HL-60 (cell line): Measurements from ENCODE around the gene CDH2.

ENCODE experiments used
- DNase-seq, 2 experiments: peaks; one replicate each; pipeline ENCODE4 v3.0.0-alpha.2; 2010 to 2020; ENCODE audit warnings: low read depth in 1 of 2, low spot score in 1 of 2
- H3K27ac ChIP-seq: fragments of 250-450 bp; sonication (Bioruptor Pico); replicated peaks from 2 replicates; pipeline ENCODE4 v1.5.1; 2020; ENCODE audit warnings: mild to moderate bottlenecking, moderate library complexity
- H3K27me3 ChIP-seq: fragments of 250-450 bp; sonication (Bioruptor Pico); 2 replicates; pipeline ENCODE4 v1.5.1; 2021; ENCODE audit warnings: mild to moderate bottlenecking, moderate library complexity; ENCODE audit not compliant: insufficient read depth, poor library complexity, severe bottlenecking
- H3K4me3 ChIP-seq: replicated peaks from 2 replicates; pipeline ENCODE4 v1.5.1; 2011; ENCODE audit warnings: mild to moderate bottlenecking, control low read depth, low read length; ENCODE audit not compliant: insufficient read depth
- CTCF ChIP-seq: IDR thresholded peaks from one replicate; pipeline ENCODE4 v1.5.1; 2011; ENCODE audit warnings: low read length, control low read depth, inconsistent platforms; ENCODE audit not compliant: insufficient read depth
- GABPA ChIP-seq: IDR thresholded peaks from 2 replicates; pipeline ENCODE4 v1.6.1; 2012; ENCODE audit warnings: low read depth
- POLR2AphosphoS5 ChIP-seq: IDR thresholded peaks from 2 replicates; pipeline ENCODE4 v1.6.1; 2012; ENCODE audit warnings: low read depth
- REST ChIP-seq: IDR thresholded peaks from 2 replicates; pipeline ENCODE4 v1.6.1; 2012; ENCODE audit warnings: low read depth; ENCODE audit not compliant: insufficient replicate concordance
- SPI1 ChIP-seq: IDR thresholded peaks from 2 replicates; pipeline ENCODE4 v1.6.1; 2012; ENCODE audit warnings: low read depth, mild to moderate bottlenecking, borderline replicate concordance

The CDH2 gene

GRCh38 chr18:28163201-28163775, 13.6 kb downstream of the CDH2 start:
- no peaks in the 10 kb centered on the region for H3K27me3 ChIP-seq
- no peak overlapping the region for H3K27ac ChIP-seq
- H3K4me3 ChIP-seq: no peak overlapping the region
- DNase-seq: no peak
- TF ChIP-seq REST (no peak), GABPA (no peak), CTCF (no peak), SPI1 (no peak), POLR2AphosphoS5 (no peak)

GRCh38 chr18:28161608-28162599, 15.0 kb downstream of the CDH2 start:
- Histone ChIP-seq H3K4me3 (no peak overlapping the region), H3K27me3 (no peaks in the 10 kb centered on the region), H3K27ac (no peak overlapping the region)
- TF ChIP-seq SPI1: no peak
- no peak for TF ChIP-seq REST
- no peak for TF ChIP-seq CTCF
- no peak for TF ChIP-seq POLR2AphosphoS5
- TF ChIP-seq GABPA: no peak
- DNase-seq: no peak

GRCh38 chr18:28159055-28159454, 17.9 kb downstream of the CDH2 start:
- TF ChIP-seq REST: no peak
- TF ChIP-seq CTCF: no peak
- TF ChIP-seq GABPA: no peak
- no peak for TF ChIP-seq SPI1
- TF ChIP-seq POLR2AphosphoS5: no peak
- H3K27ac ChIP-seq: no peak overlapping the region
- H3K4me3 ChIP-seq: no peak overlapping the region
- DNase-seq: no peak
- no peaks in the 10 kb centered on the region for H3K27me3 ChIP-seq
